GM12873 (cell line): ENCODE data around the gene OXLD1.

Experiments used
- TF ChIP-seq, protein P1 (sequence below): IDR thresholded peaks from 2 replicates; pipeline ENCODE4 v1.5.1; 2012; ENCODE audit warnings: low read depth, mild to moderate bottlenecking, moderate library complexity, low read length, control low read depth; ENCODE audit not compliant: insufficient read depth; ENCODE audit errors: missing control alignments

Gene OXLD1

DNA sequence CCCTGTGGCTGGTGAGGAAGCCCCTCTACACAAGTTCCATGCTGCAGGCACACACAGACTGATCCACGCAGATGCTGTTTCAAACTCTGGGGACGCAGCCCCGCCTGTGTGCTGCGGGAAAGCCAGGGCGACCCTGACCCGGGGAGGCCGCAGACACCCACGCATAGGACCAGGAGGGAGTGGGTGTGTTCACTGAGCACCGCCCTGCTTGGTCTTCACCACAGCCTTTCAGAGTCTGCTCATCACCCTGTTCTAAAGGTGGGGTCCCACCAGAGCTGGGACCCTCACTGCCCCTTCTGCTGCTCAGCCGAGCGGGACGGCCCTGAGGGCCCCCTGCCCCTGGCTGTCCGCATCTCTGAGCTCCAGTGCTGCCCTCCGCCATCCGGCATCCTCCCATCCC is 21.9 kb downstream of the OXLD1 start:
- TF ChIP-seq, protein P1, sequence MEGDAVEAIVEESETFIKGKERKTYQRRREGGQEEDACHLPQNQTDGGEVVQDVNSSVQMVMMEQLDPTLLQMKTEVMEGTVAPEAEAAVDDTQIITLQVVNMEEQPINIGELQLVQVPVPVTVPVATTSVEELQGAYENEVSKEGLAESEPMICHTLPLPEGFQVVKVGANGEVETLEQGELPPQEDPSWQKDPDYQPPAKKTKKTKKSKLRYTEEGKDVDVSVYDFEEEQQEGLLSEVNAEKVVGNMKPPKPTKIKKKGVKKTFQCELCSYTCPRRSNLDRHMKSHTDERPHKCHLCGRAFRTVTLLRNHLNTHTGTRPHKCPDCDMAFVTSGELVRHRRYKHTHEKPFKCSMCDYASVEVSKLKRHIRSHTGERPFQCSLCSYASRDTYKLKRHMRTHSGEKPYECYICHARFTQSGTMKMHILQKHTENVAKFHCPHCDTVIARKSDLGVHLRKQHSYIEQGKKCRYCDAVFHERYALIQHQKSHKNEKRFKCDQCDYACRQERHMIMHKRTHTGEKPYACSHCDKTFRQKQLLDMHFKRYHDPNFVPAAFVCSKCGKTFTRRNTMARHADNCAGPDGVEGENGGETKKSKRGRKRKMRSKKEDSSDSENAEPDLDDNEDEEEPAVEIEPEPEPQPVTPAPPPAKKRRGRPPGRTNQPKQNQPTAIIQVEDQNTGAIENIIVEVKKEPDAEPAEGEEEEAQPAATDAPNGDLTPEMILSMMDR = no peak

DNA sequence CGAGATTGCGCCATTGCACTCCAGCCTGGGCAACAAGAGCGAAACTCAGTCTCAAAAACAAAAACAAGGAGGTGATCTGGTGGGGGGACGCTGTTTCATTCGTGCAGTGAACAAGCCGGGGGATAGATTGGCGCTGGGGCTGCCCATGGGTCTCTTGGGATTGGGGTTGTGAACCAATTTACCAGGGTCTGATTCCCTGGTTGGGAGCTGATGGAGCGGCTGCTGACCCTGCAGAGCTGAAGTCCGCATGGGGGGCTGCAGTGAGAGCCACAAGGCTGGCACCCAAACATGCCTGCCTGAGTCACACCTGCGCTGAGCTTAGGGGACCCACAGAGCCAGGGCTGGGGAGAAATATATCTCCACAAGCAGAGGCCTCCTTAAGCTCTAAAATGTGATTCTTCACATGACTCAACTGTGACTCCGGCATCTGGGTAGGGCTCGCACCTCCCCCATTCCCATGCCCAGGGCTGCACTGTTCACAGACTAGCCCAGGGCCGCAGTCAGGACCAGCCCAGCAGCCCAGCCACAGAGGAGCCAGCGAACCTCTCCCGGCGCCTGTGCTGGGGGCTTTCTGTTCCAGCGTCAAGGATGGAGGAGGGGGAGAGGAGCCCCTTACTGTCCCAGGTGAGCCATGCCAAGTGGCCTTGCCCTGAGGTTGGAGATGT is 24.4 kb downstream of the OXLD1 start:
- TF ChIP-seq, protein P1 = no peak

DNA sequence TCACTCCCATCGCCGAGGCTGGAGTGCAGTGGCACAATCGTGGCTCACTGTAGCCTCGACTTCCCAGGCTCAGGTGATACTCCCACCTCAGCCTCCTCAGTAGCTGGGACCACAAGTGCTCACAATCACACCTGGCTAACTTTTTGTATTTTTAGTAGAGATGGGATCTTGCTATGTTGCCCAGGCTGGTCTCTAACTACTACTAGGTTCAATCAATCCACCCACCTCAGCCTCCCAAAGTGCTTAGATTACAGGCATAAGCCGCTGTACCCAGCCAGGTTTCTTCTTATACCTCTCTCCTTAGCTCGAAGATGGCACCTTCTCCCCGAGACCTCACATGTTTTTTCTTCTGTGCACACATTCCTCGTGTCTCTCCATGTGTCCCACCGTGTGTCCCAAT is 26.4 kb downstream of the OXLD1 start:
- TF ChIP-seq, protein P1 = no peak

DNA sequence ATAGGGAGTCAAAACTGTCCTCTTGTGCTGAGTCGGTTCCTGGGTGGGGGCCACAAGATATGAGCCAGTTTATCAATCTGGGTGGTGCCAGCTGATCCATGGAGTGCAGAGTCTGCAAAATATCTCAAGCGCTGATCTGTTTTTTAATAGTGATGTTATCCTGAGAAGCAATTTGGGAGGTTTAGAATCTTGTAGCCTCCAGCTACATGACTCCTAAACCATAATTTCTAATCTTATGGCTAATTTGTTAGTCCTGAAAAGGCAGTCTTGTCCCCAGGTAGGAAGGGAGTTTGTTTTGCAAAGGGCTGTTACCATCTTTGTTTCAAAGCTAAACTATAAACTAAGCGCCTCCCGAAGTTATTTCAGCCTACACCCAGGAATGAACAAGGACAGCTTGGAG is 27.7 kb downstream of the OXLD1 start:
- TF ChIP-seq, protein P1 = no peak

DNA sequence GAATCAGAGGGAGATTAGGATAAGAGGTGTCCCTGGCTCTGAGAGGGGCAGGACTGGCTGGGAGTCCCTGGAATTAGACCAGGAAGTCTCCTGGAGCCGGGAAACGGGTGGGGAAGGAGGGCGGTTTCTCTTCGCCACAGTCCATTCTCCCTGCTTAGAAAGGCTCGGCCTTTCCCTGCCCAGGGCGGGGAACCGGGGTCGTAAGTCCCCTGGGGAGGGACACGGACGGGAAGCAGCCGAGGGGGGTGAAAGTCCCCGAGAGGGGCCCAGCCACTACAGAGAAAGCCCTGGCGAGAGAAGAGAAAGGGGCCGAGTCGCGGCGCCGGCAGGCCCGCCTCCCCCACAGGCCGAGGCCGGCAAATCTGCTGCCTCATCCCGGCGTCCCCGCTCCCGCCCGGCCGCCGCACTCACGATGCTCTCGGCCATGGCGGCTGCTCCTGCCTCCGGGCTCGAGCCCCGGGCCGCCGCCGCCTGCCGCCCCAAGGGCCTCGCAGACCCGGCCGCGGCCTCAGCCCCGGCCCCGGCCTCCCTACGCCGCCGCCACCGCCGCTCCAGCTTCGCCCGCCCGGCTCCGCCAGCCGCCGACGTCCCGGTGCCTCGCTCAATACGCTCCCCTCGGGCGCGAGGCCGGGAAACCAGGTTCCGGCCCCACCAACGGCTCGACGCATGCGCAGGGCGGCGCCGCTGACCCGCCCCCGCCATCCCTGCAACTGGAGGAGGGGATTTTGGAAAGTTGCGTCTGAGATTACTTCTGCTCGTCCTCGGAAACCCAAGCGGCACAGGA is 29.7 kb downstream of the OXLD1 start, which contains the start of the genes NPLOC4 and TSPAN10:
Gene NPLOC4, minus strand, starts transcription at position 608 of the 784 bp plus-strand sequence. Its CDS starts 182 bp downstream, at position 426.
Gene TSPAN10, plus strand, starts transcription at position 692 of the 784 bp plus-strand sequence. CDS start 5,217 bp downstream, outside the sequence.
- TF ChIP-seq, protein P1 = no peak

DNA sequence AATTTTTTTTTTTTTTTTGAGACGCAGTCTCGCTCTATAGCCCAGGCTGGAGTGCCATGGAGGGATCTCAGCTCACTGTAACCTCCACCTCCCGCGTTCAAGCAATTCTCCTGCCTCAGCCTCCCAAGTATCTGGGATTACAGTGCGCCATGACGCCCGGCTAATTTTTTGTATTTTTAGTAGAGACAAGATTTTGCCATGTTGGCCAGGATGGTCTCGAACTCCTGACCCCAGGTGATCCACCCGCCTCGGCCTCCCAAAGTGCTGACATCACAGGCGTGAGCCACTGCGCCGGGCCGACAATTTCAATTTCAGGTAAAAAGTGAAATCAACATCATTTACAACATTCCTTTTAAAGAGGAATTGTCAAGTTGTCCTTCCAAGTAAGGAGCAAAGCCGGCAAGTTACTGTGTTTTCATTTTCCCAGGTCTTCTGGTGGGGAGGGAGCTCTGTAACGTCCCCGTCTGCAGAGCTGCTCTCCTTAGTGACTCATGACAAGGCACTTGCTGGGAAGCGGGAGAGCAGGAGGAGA is 30.4 kb downstream of the OXLD1 start:
- TF ChIP-seq, protein P1 = no peak

DNA sequence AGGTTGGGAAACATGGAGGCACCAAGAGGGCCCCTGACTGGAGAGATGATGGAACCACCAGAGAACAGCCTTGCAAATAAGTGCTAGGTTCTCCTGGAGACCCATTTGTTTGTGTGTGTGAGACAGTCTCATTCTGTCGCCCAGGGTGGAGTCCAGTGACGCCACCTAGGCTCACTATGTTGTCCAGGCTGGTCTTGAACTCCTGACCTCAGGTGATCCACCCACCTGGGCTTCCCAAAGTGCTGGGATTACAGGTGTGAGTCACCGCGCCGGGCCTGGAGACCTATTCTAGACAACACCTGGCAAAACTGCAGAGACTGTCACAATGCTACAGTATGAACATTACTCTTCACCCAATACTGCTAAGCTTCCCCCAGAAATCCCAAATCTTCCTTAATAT is 31.0 kb downstream of the OXLD1 start:
- TF ChIP-seq, protein P1 = no peak
